Right atrium auricular region (tissue), 2 donors: Measurements from ENCODE around the gene SPOCK1. TPM values are rescaled to one million over a fixed set of nuclear protein-coding genes. Genes with fewer than 3 reads are reported as not detected.
A peak's percentile ranks its signal among the peaks of the same experiment; 100 is the strongest.

Experiments
- DNase-seq: peaks from one replicate; pipeline ENCODE4 v3.0.0-alpha.2; 2019; ENCODE audit warnings: low spot score
- H3K27ac ChIP-seq, 2 donors: fragments of 200-600 bp; sonication (generic); 1 replicate in 1 of 2; 2 replicates in 1 of 2; pipeline ENCODE4 v1.5.1; 2016 to 2019
- H3K27me3 ChIP-seq, 2 donors: fragments of 200-600 bp; sonication (generic); one replicate each; pipeline versions ENCODE4 v1.5.1 to v1.6.0; 2017 to 2019
- H3K36me3 ChIP-seq: fragments of 200-600 bp; sonication (generic); one replicate; pipeline ENCODE4 v1.5.1; 2016
- H3K4me1 ChIP-seq, 2 donors: fragments of 200-600 bp; sonication (generic); one replicate each; pipeline versions ENCODE4 v1.5.1 to v1.6.0; 2017 to 2019
- H3K4me3 ChIP-seq, 2 donors: fragments of 200-600 bp; sonication (generic); 1 replicate in 1 of 2; 2 replicates in 1 of 2; pipeline ENCODE4 v1.5.1; 2017 to 2019; ENCODE audit warnings: mild to moderate bottlenecking in 1 of 2, moderate library complexity in 1 of 2
- H3K9me3 ChIP-seq, 2 donors: fragments of 200-600 bp; sonication (generic); one replicate each; pipeline ENCODE4 v1.5.1; 2019
- total RNA-seq, 2 donors: library from RNA; depleted of rRNA; stranded (reverse); fragments of >200 nt; gene quantifications; one replicate each; pipeline ENCODE4 v1.1.0, GENCODE V29; 2016
- TF ChIP-seq, protein P1 (sequence below), 2 donors: fragments of 200-600 bp; sonication (generic); IDR thresholded peaks; one replicate each; pipeline ENCODE4 v1.5.1; 2019; ENCODE audit warnings: antibody characterized with exemption in 2 of 2

SPOCK1 gene
- total RNA-seq, 2 donors from 2014 or later = 59.8 to 84.5 TPM

DNA sequence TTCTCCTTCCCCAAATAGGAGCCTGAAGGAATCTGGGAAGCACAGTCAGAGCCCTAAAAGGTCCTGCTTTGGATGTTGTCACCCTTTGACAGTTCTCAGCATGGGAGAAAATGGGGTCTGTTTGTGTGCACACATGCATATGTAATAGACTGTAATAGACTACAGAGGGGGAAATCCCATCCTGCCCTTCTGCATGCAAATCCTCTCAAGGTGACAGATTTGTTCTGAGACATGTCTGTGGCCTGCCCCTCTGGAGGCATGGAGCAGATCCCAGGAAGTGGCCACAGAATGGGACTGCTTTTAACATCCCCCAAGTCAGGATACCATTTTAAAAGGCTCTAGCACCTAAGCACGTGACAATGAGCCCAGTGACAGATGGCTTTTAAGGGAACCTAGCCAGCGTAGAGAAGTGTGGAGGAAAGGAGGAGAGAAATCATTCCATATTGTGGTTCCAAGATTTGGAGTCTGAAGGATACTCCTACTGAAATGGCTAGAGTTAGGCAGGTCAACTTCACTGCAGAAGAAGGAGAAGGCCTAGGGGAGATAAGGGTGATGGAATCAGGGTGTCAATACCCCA is 483.5 kb downstream of the SPOCK1 start:
- H3K4me1 ChIP-seq = no peaks in the 10 kb centered on the region
- peak; percentile 5 for DNase-seq
- H3K9me3 ChIP-seq = no peaks in the 10 kb centered on the region
- H3K4me3 ChIP-seq = no peak overlapping the region
- no peak overlapping the region for H3K27ac ChIP-seq
- TF ChIP-seq, protein P1, sequence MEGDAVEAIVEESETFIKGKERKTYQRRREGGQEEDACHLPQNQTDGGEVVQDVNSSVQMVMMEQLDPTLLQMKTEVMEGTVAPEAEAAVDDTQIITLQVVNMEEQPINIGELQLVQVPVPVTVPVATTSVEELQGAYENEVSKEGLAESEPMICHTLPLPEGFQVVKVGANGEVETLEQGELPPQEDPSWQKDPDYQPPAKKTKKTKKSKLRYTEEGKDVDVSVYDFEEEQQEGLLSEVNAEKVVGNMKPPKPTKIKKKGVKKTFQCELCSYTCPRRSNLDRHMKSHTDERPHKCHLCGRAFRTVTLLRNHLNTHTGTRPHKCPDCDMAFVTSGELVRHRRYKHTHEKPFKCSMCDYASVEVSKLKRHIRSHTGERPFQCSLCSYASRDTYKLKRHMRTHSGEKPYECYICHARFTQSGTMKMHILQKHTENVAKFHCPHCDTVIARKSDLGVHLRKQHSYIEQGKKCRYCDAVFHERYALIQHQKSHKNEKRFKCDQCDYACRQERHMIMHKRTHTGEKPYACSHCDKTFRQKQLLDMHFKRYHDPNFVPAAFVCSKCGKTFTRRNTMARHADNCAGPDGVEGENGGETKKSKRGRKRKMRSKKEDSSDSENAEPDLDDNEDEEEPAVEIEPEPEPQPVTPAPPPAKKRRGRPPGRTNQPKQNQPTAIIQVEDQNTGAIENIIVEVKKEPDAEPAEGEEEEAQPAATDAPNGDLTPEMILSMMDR (IDR thresholded peaks at IDR 0.05) = no peak
- no peaks in the 10 kb centered on the region for H3K27me3 ChIP-seq
- no peaks in the 10 kb centered on the region for H3K36me3 ChIP-seq

DNA sequence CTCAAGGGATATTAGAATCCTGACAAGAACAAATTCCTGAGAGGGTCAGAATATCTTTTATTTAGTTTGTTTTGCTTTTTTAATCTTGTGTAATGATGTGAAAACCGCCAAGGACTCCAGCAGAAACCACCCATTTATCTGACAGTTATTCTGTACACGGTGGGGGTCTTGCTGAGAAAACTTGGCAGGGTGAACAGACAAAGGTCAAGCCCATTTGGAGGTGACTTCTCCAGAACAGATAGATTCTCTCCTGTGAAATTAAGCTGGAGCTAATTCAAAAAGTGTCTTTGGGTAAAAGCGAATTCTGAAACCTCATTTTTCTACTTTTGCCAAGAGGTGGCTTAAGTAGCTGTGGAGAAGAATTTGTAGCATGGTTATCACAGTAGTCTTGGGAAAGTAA is 484.4 kb downstream of the SPOCK1 start:
- no peak overlapping the region for H3K4me3 ChIP-seq
- H3K9me3 ChIP-seq = no peaks in the 10 kb centered on the region
- H3K36me3 ChIP-seq = no peaks in the 10 kb centered on the region
- TF ChIP-seq, protein P1 (IDR thresholded peaks at IDR 0.05) = no peak
- H3K27me3 ChIP-seq = no peaks in the 10 kb centered on the region
- H3K27ac ChIP-seq = no peak overlapping the region
- no peak for DNase-seq
- H3K4me1 ChIP-seq = no peaks in the 10 kb centered on the region

DNA sequence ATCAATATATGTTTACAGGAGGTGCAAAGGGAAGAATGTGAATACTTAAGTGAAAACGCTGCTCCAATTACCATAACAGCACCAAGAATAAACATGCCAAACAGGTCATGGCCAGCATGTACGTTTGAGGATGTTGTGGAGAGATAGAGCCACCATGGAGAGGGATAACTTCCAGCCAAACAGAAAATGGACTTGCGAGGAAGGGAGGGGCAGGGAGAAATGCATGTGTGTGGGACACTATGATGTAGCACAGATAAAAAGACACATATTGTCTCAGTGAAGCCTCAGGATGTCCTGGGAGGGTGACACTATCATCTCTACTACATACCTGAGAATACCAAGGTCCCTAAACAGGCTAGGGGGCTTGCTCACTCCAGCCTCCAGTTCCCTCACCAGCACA is 488.9 kb downstream of the SPOCK1 start:
- H3K27ac ChIP-seq = no peak overlapping the region
- H3K36me3 ChIP-seq = no peaks in the 10 kb centered on the region
- TF ChIP-seq, protein P1 (IDR thresholded peaks at IDR 0.05) = no peak
- H3K27me3 ChIP-seq = no peaks in the 10 kb centered on the region
- H3K9me3 ChIP-seq = no peaks in the 10 kb centered on the region
- no peaks in the 10 kb centered on the region for H3K4me1 ChIP-seq
- H3K4me3 ChIP-seq = no peak overlapping the region
- DNase-seq = no peak

DNA sequence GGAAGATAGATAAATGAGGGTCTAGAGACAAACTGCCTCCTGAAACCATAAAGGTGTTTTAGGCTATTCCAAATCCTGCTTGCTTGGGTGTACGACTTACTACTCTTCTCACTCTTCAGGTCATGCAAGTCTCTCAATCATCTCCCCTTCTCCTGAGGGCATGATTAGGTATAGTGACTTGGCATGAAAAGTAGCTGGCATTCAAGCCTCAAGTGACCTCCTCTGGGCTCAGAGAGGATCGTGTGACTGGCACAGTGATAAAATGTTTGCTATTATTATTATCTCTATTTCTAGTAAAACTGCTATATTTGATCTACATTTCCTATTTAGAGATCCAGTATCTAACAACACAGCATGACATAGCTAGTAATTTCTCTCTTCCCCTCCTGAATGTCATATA is 494.8 kb downstream of the SPOCK1 start:
- H3K4me3 ChIP-seq = no peak overlapping the region
- no peaks in the 10 kb centered on the region for H3K9me3 ChIP-seq
- no peak overlapping the region for H3K27ac ChIP-seq
- no peaks in the 10 kb centered on the region for H3K27me3 ChIP-seq
- TF ChIP-seq, protein P1 (IDR thresholded peaks at IDR 0.05) = no peak
- peaks cover 0 to 10% of the 10 kb centered on the region in 2 donors for H3K4me1 ChIP-seq
- no peaks in the 10 kb centered on the region for H3K36me3 ChIP-seq
- no peak for DNase-seq

DNA sequence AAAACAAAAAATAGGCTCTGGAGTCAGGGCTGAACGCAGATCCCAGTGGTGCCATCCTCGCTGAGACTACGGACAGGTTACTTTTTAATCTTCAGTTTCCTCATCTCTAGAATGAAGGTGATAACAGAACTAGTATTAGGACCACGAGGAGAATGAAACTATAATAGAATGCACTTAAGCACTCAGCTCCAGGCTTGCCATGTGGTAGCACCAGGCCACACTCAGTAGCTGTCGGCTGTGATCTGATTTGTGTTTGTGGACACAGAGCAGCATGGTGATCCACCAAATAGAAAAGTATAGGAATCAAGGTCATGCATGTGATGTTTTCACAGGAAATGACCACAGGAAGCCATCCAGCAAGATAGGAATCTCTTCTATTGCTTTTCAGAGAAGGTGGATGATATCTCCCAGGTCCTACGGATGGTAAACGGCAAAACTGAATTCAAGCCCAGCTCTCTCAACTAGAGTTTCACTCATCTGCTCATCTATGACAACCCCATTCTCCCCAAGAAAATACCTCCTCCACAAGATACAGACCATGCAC is 498.0 kb downstream of the SPOCK1 start:
- DNase-seq = no peak
- peaks cover 0 to 10% of the 10 kb centered on the region in 2 donors for H3K4me1 ChIP-seq
- H3K4me3 ChIP-seq = no peak overlapping the region
- peak overlapping the region in 1 of 2 donors; percentile 28 for H3K27ac ChIP-seq
- no peaks in the 10 kb centered on the region for H3K27me3 ChIP-seq
- H3K36me3 ChIP-seq = no peaks in the 10 kb centered on the region
- no peaks in the 10 kb centered on the region for H3K9me3 ChIP-seq
- TF ChIP-seq, protein P1 (IDR thresholded peaks at IDR 0.05) = no peak

DNA sequence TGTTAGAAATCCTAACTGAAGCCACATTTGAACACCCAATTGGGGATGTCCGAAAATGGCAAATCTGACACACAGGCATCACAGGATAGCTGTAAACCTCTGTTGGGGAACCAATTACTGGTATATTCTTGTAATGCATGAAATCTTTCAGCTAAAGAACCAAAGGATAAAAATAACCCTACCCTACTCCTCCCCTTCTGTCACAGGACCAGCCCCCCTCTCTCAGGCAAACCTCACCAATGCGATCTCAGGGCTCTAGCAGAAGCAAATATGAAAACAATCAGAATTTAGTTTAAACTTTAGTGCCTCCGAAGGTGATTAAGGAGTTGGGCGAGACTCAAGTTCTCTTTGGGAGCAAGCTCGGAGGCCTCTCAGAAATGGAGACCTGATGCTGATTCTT is 499.3 kb downstream of the SPOCK1 start:
- no peak for DNase-seq

More for the DNA sequence above, 499.3 kb downstream of the SPOCK1 start:
- Histone ChIP-seq H3K4me1 (peaks cover 0 to 10% of the 10 kb centered on the region in 2 donors), H3K9me3 (no peaks in the 10 kb centered on the region), H3K27ac (peak overlapping the region; percentile 17 to 28), H3K36me3 (no peaks in the 10 kb centered on the region), H3K4me3 (no peak overlapping the region), H3K27me3 (no peaks in the 10 kb centered on the region)
- TF ChIP-seq, protein P1 (IDR thresholded peaks at IDR 0.05) = no peak
